Measurements from ENCODE around the gene SYCP2. TPM values are rescaled to one million over a fixed set of nuclear protein-coding genes. Genes with fewer than 3 reads are reported as not detected.
A peak's percentile ranks its signal among the peaks of the same experiment; 100 is the strongest.

The SYCP2 gene
- total and polyA plus RNA-seq, 2 donors (not counting 1 experiment from before 2014, with no cell fraction given), result 0.77 to 1.2 TPM

- Histone ChIP-seq H4K20me1 (ENCODE audit: control insufficient read depth, extremely low read depth, insufficient read depth, low read length) (no peaks in the 10 kb centered on the region), H2AFZ (ENCODE audit: low read length) (no peak overlapping the region), H3K27me3 (ENCODE audit: control insufficient read depth, insufficient read depth, low read length) (no peaks in the 10 kb centered on the region), H3K27ac (ENCODE audit: insufficient read depth, low read length) (no peak overlapping the region), H3K4me1 (ENCODE audit: control insufficient read depth, extremely low read depth, insufficient read depth, low read length) (peaks cover 7% of the 10 kb centered on the region), H3K79me2 (ENCODE audit: control insufficient read depth, insufficient read depth, low read length) (peaks cover 5% of the 10 kb centered on the region), H3K9ac (ENCODE audit: insufficient read depth, low read length) (no peak overlapping the region), H3K4me2 (ENCODE audit: extremely low read depth, insufficient read depth, low read length) (peak overlapping the region; percentile 15), H3K4me3 (replicated peaks in 1 of 4; ENCODE audit: control extremely low read depth in 1 of 4, insufficient read depth in 1 of 4, low read depth in 3 of 4, low read length in 4 of 4) (no peak overlapping the region), H3K36me3 (ENCODE audit: control insufficient read depth, insufficient read depth, low read length) (peaks cover 2% of the 10 kb centered on the region), H3K9me3 (ENCODE audit: control insufficient read depth, insufficient read depth, low read depth, low read length) (no peaks in the 10 kb centered on the region)
- DNase-seq (ENCODE audit: low read depth in 2 of 2), result no peak
- TF ChIP-seq EZH2 (IDR thresholded peaks at IDR 0.05; ENCODE audit: low read length, missing control alignments) (no peak), CTCF (conservative IDR thresholded peaks at IDR 0.05 in 1 of 2, IDR thresholded peaks at IDR 0.05 in 1 of 2; ENCODE audit: low read depth in 1 of 2, low read length in 2 of 2) (no peak)
Observed at GRCh38 chr20:59937150-59937549, 3.7 kb upstream of the SYCP2 start.

GRCh38 chr20:59936409-59936808 lies 3.0 kb upstream of the SYCP2 start:
- Histone ChIP-seq H3K9ac (ENCODE audit: insufficient read depth, low read length) (no peak overlapping the region), H4K20me1 (ENCODE audit: control insufficient read depth, extremely low read depth, insufficient read depth, low read length) (no peaks in the 10 kb centered on the region), H3K27ac (ENCODE audit: insufficient read depth, low read length) (no peak overlapping the region), H3K9me3 (ENCODE audit: control insufficient read depth, insufficient read depth, low read depth, low read length) (no peaks in the 10 kb centered on the region), H2AFZ (ENCODE audit: low read length) (no peak overlapping the region), H3K4me3 (replicated peaks in 1 of 4; ENCODE audit: control extremely low read depth in 1 of 4, insufficient read depth in 1 of 4, low read depth in 3 of 4, low read length in 4 of 4) (no peak overlapping the region), H3K4me1 (ENCODE audit: control insufficient read depth, extremely low read depth, insufficient read depth, low read length) (peaks cover 4% of the 10 kb centered on the region), H3K36me3 (ENCODE audit: control insufficient read depth, insufficient read depth, low read length) (peaks cover 2% of the 10 kb centered on the region), H3K27me3 (ENCODE audit: control insufficient read depth, insufficient read depth, low read length) (no peaks in the 10 kb centered on the region), H3K4me2 (ENCODE audit: extremely low read depth, insufficient read depth, low read length) (no peak overlapping the region), H3K79me2 (ENCODE audit: control insufficient read depth, insufficient read depth, low read length) (peaks cover 5% of the 10 kb centered on the region)
- no peak for TF ChIP-seq EZH2 (IDR thresholded peaks at IDR 0.05; ENCODE audit: low read length, missing control alignments)
- no peak for TF ChIP-seq CTCF (conservative IDR thresholded peaks at IDR 0.05 in 1 of 2, IDR thresholded peaks at IDR 0.05 in 1 of 2; ENCODE audit: low read depth in 1 of 2, low read length in 2 of 2)
- DNase-seq (ENCODE audit: low read depth in 2 of 2), result no peak

- Histone ChIP-seq H3K4me1 (ENCODE audit: control insufficient read depth, extremely low read depth, insufficient read depth, low read length) (peaks cover 4% of the 10 kb centered on the region), H3K27ac (ENCODE audit: insufficient read depth, low read length) (no peak overlapping the region), H3K36me3 (ENCODE audit: control insufficient read depth, insufficient read depth, low read length) (peaks cover 2% of the 10 kb centered on the region), H2AFZ (ENCODE audit: low read length) (no peak overlapping the region), H3K27me3 (ENCODE audit: control insufficient read depth, insufficient read depth, low read length) (no peaks in the 10 kb centered on the region), H4K20me1 (ENCODE audit: control insufficient read depth, extremely low read depth, insufficient read depth, low read length) (no peaks in the 10 kb centered on the region), H3K9ac (ENCODE audit: insufficient read depth, low read length) (no peak overlapping the region), H3K4me3 (replicated peaks in 1 of 4; ENCODE audit: control extremely low read depth in 1 of 4, insufficient read depth in 1 of 4, low read depth in 3 of 4, low read length in 4 of 4) (no peak overlapping the region), H3K4me2 (ENCODE audit: extremely low read depth, insufficient read depth, low read length) (no peak overlapping the region), H3K79me2 (ENCODE audit: control insufficient read depth, insufficient read depth, low read length) (peaks cover 5% of the 10 kb centered on the region), H3K9me3 (ENCODE audit: control insufficient read depth, insufficient read depth, low read depth, low read length) (no peaks in the 10 kb centered on the region)
- TF ChIP-seq EZH2 (IDR thresholded peaks at IDR 0.05; ENCODE audit: low read length, missing control alignments) (no peak), CTCF (conservative IDR thresholded peaks at IDR 0.05 in 1 of 2, IDR thresholded peaks at IDR 0.05 in 1 of 2; ENCODE audit: low read depth in 1 of 2, low read length in 2 of 2) (no peak)
- no peak for DNase-seq (ENCODE audit: low read depth in 2 of 2)
Observed at GRCh38 chr20:59935457-59936185, 2.2 kb upstream of the SYCP2 start.

All from fibroblast of lung (primary cell).